GM23338 (cell line): Measurements from ENCODE around the gene ASAP2. TPM values are rescaled to one million over a fixed set of nuclear protein-coding genes. Genes with fewer than 3 reads are reported as not detected.
A peak's percentile ranks its signal among the peaks of the same experiment; 100 is the strongest.

Experiments
- ATAC-seq: fragments of 200-7000 bp; cut with Tn5 transposase; 3 replicates; pipeline ENCODE4 v1.9.1; 2020
- DNase-seq: peaks from one replicate; pipeline ENCODE4 v3.0.0-alpha.2; 2015; ENCODE audit warnings: low spot score
- H2AFZ ChIP-seq: fragments of 200-600 bp; sonication (generic); 2 replicates; pipeline ENCODE4 v1.8.0; 2016; ENCODE audit warnings: antibody characterized with exemption, mild to moderate bottlenecking, moderate library complexity
- H3F3A ChIP-seq: fragments of 200-600 bp; sonication (generic); replicated peaks from 2 replicates; pipeline ENCODE4 v1.8.0; 2017; ENCODE audit warnings: antibody characterized with exemption, mixed run types, low read depth
- H3K27ac ChIP-seq: fragments of 200-600 bp; sonication (generic); 2 replicates; pipeline ENCODE4 v1.6.1; 2016; ENCODE audit warnings: low read depth
- H3K27me3 ChIP-seq: fragments of 200-600 bp; sonication (generic); 2 replicates; pipeline ENCODE4 v1.8.0; 2016; ENCODE audit warnings: mild to moderate bottlenecking, mixed run types, moderate library complexity; ENCODE audit not compliant: insufficient read depth
- H3K36me3 ChIP-seq: fragments of 200-600 bp; sonication (generic); 2 replicates; pipeline ENCODE4 v1.8.0; 2016; ENCODE audit warnings: mild to moderate bottlenecking; ENCODE audit not compliant: insufficient read depth
- H3K4me1 ChIP-seq: fragments of 200-600 bp; sonication (generic); 2 replicates; pipeline ENCODE4 v1.8.0; 2016; ENCODE audit warnings: mild to moderate bottlenecking, moderate library complexity; ENCODE audit not compliant: insufficient read depth
- H3K4me2 ChIP-seq: fragments of 200-600 bp; sonication (generic); 2 replicates; pipeline ENCODE4 v1.7.1; 2017; ENCODE audit warnings: mixed run types
- H3K4me3 ChIP-seq: fragments of 200-600 bp; sonication (generic); 2 replicates; pipeline ENCODE4 v1.6.1; 2016; ENCODE audit warnings: mixed run types
- H3K79me2 ChIP-seq: fragments of 200-600 bp; sonication (generic); replicated peaks from 2 replicates; pipeline ENCODE4 v1.8.0; 2017; ENCODE audit warnings: mild to moderate bottlenecking; ENCODE audit not compliant: insufficient read depth
- H3K9me2 ChIP-seq: fragments of 200-600 bp; sonication (generic); 2 replicates; pipeline ENCODE4 v1.8.0; 2017; ENCODE audit not compliant: insufficient read depth
- H4K20me1 ChIP-seq: fragments of 200-600 bp; sonication (generic); replicated peaks from 2 replicates; pipeline ENCODE4 v1.8.0; 2017; ENCODE audit warnings: mild to moderate bottlenecking; ENCODE audit not compliant: insufficient read depth
- H3K27ac Mint-ChIP-seq: 2 replicates; pipeline ENCODE4 v1.8.0; 2020; ENCODE audit warnings: inconsistent platforms, mild to moderate bottlenecking, moderate library complexity, mixed read lengths
- H3K27me3 Mint-ChIP-seq: 3 replicates; pipeline ENCODE4 v1.8.0; 2022; ENCODE audit warnings: low read depth, mild to moderate bottlenecking, moderate library complexity, mixed read lengths, inconsistent platforms; ENCODE audit not compliant: insufficient read depth, poor library complexity
- H3K36me3 Mint-ChIP-seq: 3 replicates; pipeline ENCODE4 v1.8.0; 2021; ENCODE audit warnings: low read depth, mild to moderate bottlenecking, inconsistent platforms, moderate library complexity, mixed read lengths
- H3K4me1 Mint-ChIP-seq: 3 replicates; pipeline ENCODE4 v1.8.0; 2020; ENCODE audit warnings: mild to moderate bottlenecking, inconsistent platforms, mixed read lengths
- H3K4me3 Mint-ChIP-seq: 3 replicates; pipeline ENCODE4 v1.8.0; 2021; ENCODE audit warnings: moderate library complexity, mild to moderate bottlenecking, inconsistent platforms, mixed read lengths
- H3K9me3 Mint-ChIP-seq: 3 replicates; pipeline ENCODE4 v1.8.0; 2020; ENCODE audit warnings: moderate library complexity, mild to moderate bottlenecking, inconsistent platforms, mixed read lengths
- EZH2 ChIP-seq: fragments of 200-600 bp; sonication (generic); IDR thresholded peaks from one replicate; pipeline ENCODE4 v1.8.0; 2017; ENCODE audit warnings: antibody characterized with exemption, mild to moderate bottlenecking, low read depth; ENCODE audit not compliant: unreplicated experiment
- EZH2phosphoT487 ChIP-seq: fragments of 200-600 bp; sonication (generic); IDR thresholded peaks from one replicate; pipeline ENCODE4 v1.8.1; 2018; ENCODE audit warnings: antibody characterized with exemption; ENCODE audit not compliant: unreplicated experiment
- JUNB ChIP-seq: IDR thresholded peaks from one replicate; pipeline ENCODE4 v1.6.1; 2016; ENCODE audit warnings: antibody characterized with exemption; ENCODE audit not compliant: unreplicated experiment
- NANOG ChIP-seq: IDR thresholded peaks from 2 replicates; pipeline ENCODE4 v1.6.1; 2016; ENCODE audit warnings: antibody characterized with exemption, borderline replicate concordance
- POLR2AphosphoS5 ChIP-seq: IDR thresholded peaks from 2 replicates; pipeline ENCODE4 v1.6.1; 2016; ENCODE audit warnings: antibody characterized with exemption, low read depth
- STAT1 ChIP-seq: IDR thresholded peaks from one replicate; pipeline ENCODE4 v1.6.1; 2016; ENCODE audit warnings: antibody characterized with exemption; ENCODE audit not compliant: unreplicated experiment
- ZNF114 ChIP-seq: fragments of 250-450 bp; sonication (Bioruptor Pico); IDR thresholded peaks from 2 replicates; pipeline ENCODE4 v1.5.0; 2020; ENCODE audit warnings: mild to moderate bottlenecking, moderate library complexity
- ZNF331 ChIP-seq: fragments of 250-450 bp; sonication (Bioruptor Pico); IDR thresholded peaks from 2 replicates; pipeline ENCODE4 v1.5.0; 2020; ENCODE audit warnings: low read depth, mild to moderate bottlenecking, moderate library complexity
- polyA plus RNA-seq: library from polyadenylated mRNA; unstranded; fragments of >200 nt; fragmentation: Nextera tagmentation; extraction: Ambion mirVana; gene quantifications from 2 replicates; pipeline ENCODE4 v1.2.1, GENCODE V29; 2016
- total RNA-seq: library from RNA; depleted of rRNA; stranded (reverse); fragments of >200 nt; shearing (Covaris generic); gene quantifications from 2 replicates; pipeline ENCODE4 v1.2.3, GENCODE V29; 2014
- TF ChIP-seq, protein P1 (sequence below), 2 experiments: fragments of 200-600 bp in 1 of 2; sonication (generic) in 1 of 2; conservative IDR thresholded peaks; 2 replicates each; pipeline versions ENCODE4 v1.5.1 to v1.6.1; 2016 to 2017; ENCODE audit warnings: antibody characterized with exemption in 2 of 2, low read depth in 2 of 2, mild to moderate bottlenecking in 2 of 2, moderate library complexity in 1 of 2
- TF ChIP-seq, protein P2 (sequence below): IDR thresholded peaks from one replicate; pipeline ENCODE4 v1.6.1; 2018; ENCODE audit warnings: antibody characterized with exemption; ENCODE audit not compliant: unreplicated experiment

The ASAP2 gene
- total and polyA plus RNA-seq, 2 experiments from 2014 or later = 2.6 to 15.6 TPM

DNA sequence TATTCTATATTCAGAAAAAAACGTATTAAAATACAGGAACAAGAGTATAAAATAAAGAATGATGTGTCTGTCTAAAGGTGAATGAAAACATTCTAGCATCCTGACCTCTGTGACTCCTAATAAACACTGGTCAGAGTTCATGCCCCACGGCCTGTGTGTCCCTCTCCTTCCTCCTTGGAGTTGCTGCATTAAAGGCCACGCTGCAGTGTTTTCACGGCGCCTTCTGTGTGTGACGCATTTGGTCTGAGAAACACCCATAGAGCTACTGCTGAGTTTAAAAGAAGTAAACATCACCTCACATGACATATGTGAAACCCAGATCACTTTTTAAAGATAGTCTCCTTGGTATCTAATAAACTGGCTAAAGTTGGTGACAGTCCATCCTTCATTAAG is 126.2 kb downstream of the ASAP2 start:
- no peaks in the 10 kb centered on the region; the same call in 2 of the 3 replicates for H3K4me1 Mint-ChIP-seq
- H3K36me3 ChIP-seq = no peaks in the 10 kb centered on the region
- TF ChIP-seq, protein P1, sequence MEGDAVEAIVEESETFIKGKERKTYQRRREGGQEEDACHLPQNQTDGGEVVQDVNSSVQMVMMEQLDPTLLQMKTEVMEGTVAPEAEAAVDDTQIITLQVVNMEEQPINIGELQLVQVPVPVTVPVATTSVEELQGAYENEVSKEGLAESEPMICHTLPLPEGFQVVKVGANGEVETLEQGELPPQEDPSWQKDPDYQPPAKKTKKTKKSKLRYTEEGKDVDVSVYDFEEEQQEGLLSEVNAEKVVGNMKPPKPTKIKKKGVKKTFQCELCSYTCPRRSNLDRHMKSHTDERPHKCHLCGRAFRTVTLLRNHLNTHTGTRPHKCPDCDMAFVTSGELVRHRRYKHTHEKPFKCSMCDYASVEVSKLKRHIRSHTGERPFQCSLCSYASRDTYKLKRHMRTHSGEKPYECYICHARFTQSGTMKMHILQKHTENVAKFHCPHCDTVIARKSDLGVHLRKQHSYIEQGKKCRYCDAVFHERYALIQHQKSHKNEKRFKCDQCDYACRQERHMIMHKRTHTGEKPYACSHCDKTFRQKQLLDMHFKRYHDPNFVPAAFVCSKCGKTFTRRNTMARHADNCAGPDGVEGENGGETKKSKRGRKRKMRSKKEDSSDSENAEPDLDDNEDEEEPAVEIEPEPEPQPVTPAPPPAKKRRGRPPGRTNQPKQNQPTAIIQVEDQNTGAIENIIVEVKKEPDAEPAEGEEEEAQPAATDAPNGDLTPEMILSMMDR (conservative IDR thresholded peaks at IDR 0.05; ENCODE audit: low read depth in 2 of 2) = no peak
- TF ChIP-seq ZNF331 (no peak), JUNB (no peak), POLR2AphosphoS5 (no peak), EZH2phosphoT487 (no peak)
- H3K27me3 Mint-ChIP-seq = peaks cover 5% of the 10 kb centered on the region
- no peak overlapping the region for H3K4me3 ChIP-seq
- no peak for DNase-seq
- H3K4me3 Mint-ChIP-seq = no peak overlapping the region
- H3K4me2 ChIP-seq = no peak overlapping the region
- H2AFZ ChIP-seq = no peak overlapping the region
- ATAC-seq = no peak
- H3K27me3 ChIP-seq = no peaks in the 10 kb centered on the region
- H3K4me1 ChIP-seq = no peaks in the 10 kb centered on the region
- H3K27ac ChIP-seq = no peak overlapping the region
- no peaks in the 10 kb centered on the region for H3K9me2 ChIP-seq
- no peaks in the 10 kb centered on the region for H3K79me2 ChIP-seq
- peaks cover 13% of the 10 kb centered on the region; the same call in 1 of the 3 replicates for H3K36me3 Mint-ChIP-seq
- H3K9me3 Mint-ChIP-seq = no peaks in the 10 kb centered on the region
- no peaks in the 10 kb centered on the region for H4K20me1 ChIP-seq
- no peaks in the 10 kb centered on the region for H3F3A ChIP-seq
- H3K27ac Mint-ChIP-seq = no peak overlapping the region

- Histone ChIP-seq H3K27ac (no peak overlapping the region), H3K9me2 (no peaks in the 10 kb centered on the region), H2AFZ (no peak overlapping the region), H3K27me3 (no peaks in the 10 kb centered on the region), H3K4me3 (no peak overlapping the region), H3K36me3 (no peaks in the 10 kb centered on the region), H3F3A (no peaks in the 10 kb centered on the region), H3K79me2 (no peaks in the 10 kb centered on the region), H4K20me1 (no peaks in the 10 kb centered on the region), H3K4me2 (no peak overlapping the region), H3K4me1 (no peaks in the 10 kb centered on the region)
- H3K27me3 Mint-ChIP-seq = peaks cover 5% of the 10 kb centered on the region
- H3K4me3 Mint-ChIP-seq = no peak overlapping the region
- ATAC-seq = peak; percentile 92
- no peak overlapping the region for H3K27ac Mint-ChIP-seq
- H3K4me1 Mint-ChIP-seq = no peaks in the 10 kb centered on the region
- peaks cover 13% of the 10 kb centered on the region; the same call in 1 of the 3 replicates for H3K36me3 Mint-ChIP-seq
- DNase-seq = peak; percentile 76
- no peaks in the 10 kb centered on the region for H3K9me3 Mint-ChIP-seq
- TF ChIP-seq EZH2phosphoT487 = no peak
- TF ChIP-seq, protein P1 (conservative IDR thresholded peaks at IDR 0.05; ENCODE audit: low read depth in 2 of 2) = peak; percentile 58 to 75
Measured at GRCh38 chr2:9333591-9334171, 127.1 kb downstream of the ASAP2 start.

GRCh38 chr2:9334761-9335160 is 128.1 kb downstream of the ASAP2 start:
- H3K27ac ChIP-seq = no peak overlapping the region
- Mint-ChIP-seq H3K36me3 (peaks cover 11% of the 10 kb centered on the region; the same call in 1 of the 3 replicates), H3K27ac (no peak overlapping the region), H3K4me3 (no peak overlapping the region), H3K9me3 (no peaks in the 10 kb centered on the region), H3K4me1 (no peaks in the 10 kb centered on the region), H3K27me3 (peaks cover 5% of the 10 kb centered on the region)
- ATAC-seq (no peak), DNase-seq (no peak)
- H3K4me3 ChIP-seq = no peak overlapping the region
- H3K4me2 ChIP-seq = no peak overlapping the region
- no peaks in the 10 kb centered on the region for H3K36me3 ChIP-seq
- no peaks in the 10 kb centered on the region for H3K4me1 ChIP-seq
- H2AFZ ChIP-seq = no peak overlapping the region
- H3K9me2 ChIP-seq = no peaks in the 10 kb centered on the region
- no peaks in the 10 kb centered on the region for H3F3A ChIP-seq
- no peaks in the 10 kb centered on the region for H3K27me3 ChIP-seq
- H3K79me2 ChIP-seq = no peaks in the 10 kb centered on the region
- H4K20me1 ChIP-seq = no peaks in the 10 kb centered on the region
- TF ChIP-seq ZNF114 (CRISPR knock-in tag) (no peak), ZNF331 (no peak), POLR2AphosphoS5 (no peak), EZH2 (no peak), STAT1 (no peak), NANOG (no peak)
- TF ChIP-seq, protein P2, sequence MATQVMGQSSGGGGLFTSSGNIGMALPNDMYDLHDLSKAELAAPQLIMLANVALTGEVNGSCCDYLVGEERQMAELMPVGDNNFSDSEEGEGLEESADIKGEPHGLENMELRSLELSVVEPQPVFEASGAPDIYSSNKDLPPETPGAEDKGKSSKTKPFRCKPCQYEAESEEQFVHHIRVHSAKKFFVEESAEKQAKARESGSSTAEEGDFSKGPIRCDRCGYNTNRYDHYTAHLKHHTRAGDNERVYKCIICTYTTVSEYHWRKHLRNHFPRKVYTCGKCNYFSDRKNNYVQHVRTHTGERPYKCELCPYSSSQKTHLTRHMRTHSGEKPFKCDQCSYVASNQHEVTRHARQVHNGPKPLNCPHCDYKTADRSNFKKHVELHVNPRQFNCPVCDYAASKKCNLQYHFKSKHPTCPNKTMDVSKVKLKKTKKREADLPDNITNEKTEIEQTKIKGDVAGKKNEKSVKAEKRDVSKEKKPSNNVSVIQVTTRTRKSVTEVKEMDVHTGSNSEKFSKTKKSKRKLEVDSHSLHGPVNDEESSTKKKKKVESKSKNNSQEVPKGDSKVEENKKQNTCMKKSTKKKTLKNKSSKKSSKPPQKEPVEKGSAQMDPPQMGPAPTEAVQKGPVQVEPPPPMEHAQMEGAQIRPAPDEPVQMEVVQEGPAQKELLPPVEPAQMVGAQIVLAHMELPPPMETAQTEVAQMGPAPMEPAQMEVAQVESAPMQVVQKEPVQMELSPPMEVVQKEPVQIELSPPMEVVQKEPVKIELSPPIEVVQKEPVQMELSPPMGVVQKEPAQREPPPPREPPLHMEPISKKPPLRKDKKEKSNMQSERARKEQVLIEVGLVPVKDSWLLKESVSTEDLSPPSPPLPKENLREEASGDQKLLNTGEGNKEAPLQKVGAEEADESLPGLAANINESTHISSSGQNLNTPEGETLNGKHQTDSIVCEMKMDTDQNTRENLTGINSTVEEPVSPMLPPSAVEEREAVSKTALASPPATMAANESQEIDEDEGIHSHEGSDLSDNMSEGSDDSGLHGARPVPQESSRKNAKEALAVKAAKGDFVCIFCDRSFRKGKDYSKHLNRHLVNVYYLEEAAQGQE = no peak
